Measurements from ENCODE around the gene WDFY1.

DNA sequence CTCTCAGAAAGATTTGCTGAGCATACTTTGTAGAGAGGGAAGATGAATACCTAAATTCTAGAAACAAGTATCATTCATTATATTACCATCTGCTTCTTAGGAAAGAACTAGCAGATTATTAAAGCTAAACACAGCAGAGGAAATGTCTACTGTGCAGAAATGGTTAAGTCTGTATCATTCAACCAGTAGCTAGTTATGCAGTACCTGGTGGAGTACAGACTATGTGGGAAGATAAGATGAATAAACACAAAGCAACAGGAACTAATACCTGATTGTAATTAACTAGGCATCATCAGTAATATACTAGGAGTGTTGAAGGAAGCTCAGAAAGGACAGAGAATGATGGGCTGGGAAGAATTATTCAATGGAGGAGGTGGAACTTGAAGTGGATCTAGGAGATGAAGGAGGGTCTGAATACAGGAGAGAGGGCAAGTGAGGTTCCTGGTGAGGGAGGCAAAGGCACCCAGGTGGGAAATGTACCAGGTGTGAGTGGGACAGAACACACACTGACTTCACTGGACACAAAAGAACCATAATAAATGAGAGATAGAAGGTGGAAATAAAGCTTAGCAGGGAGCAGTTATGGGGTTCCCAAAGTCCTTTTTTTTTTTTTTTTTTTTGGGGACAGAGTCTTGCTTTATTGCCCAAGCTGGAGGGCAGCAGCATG is 9.5 kb downstream of the WDFY1 start:
- TF ChIP-seq, protein P1, sequence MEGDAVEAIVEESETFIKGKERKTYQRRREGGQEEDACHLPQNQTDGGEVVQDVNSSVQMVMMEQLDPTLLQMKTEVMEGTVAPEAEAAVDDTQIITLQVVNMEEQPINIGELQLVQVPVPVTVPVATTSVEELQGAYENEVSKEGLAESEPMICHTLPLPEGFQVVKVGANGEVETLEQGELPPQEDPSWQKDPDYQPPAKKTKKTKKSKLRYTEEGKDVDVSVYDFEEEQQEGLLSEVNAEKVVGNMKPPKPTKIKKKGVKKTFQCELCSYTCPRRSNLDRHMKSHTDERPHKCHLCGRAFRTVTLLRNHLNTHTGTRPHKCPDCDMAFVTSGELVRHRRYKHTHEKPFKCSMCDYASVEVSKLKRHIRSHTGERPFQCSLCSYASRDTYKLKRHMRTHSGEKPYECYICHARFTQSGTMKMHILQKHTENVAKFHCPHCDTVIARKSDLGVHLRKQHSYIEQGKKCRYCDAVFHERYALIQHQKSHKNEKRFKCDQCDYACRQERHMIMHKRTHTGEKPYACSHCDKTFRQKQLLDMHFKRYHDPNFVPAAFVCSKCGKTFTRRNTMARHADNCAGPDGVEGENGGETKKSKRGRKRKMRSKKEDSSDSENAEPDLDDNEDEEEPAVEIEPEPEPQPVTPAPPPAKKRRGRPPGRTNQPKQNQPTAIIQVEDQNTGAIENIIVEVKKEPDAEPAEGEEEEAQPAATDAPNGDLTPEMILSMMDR (IDR thresholded peaks at IDR 0.05; ENCODE audit: borderline replicate concordance, extremely low read depth, low read length, poor library complexity, severe bottlenecking) = no peak
- TF ChIP-seq EZH2 (IDR thresholded peaks at IDR 0.05; ENCODE audit: borderline replicate concordance, low read depth, low read length, severe bottlenecking) = no peak
